ENCODE results near the gene MDM2. TPM values are rescaled to one million over a fixed set of nuclear protein-coding genes. Genes with fewer than 3 reads are reported as not detected.

The MDM2 gene
- total RNA-seq, 1 experiment from 2014 or later, result 86.4 TPM

- H3K27me3 ChIP-seq (ENCODE audit: low read length), result no peaks in the 10 kb centered on the region
- H3K9ac ChIP-seq (ENCODE audit: low read length), result no peak overlapping the region
- ChIA-PET CTCF (no interaction called here), POLR2A (ENCODE audit: unreplicated experiment) (no interaction called here)
- H3F3A ChIP-seq (ENCODE audit: low read length, unreplicated experiment), result no peaks in the 10 kb centered on the region
- no peaks in the 10 kb centered on the region for H3K9me3 ChIP-seq (ENCODE audit: low read length)
- H3K9me2 ChIP-seq (replicated peaks; ENCODE audit: low read length), result no peaks in the 10 kb centered on the region
- H3K4me2 ChIP-seq (ENCODE audit: low read length), result no peak overlapping the region
- no peak overlapping the region for H3K27ac ChIP-seq (ENCODE audit: low read length)
- ATAC-seq, result no peak
- H2AFZ ChIP-seq (ENCODE audit: low read length), result no peak overlapping the region
- H3K4me3 ChIP-seq (ENCODE audit: low read length), result no peak overlapping the region
- intact Hi-C loops (cut with micrococcal nuclease), result no loop called here
- no peaks in the 10 kb centered on the region for H3K36me3 ChIP-seq (ENCODE audit: low read depth, low read length)
- peak; percentile 9 for DNase-seq
- no peaks in the 10 kb centered on the region for H4K20me1 ChIP-seq (ENCODE audit: low read length)
- TF ChIP-seq EZH2phosphoT487 (IDR thresholded peaks at IDR 0.05; ENCODE audit: borderline replicate concordance, low read length), result no peak
- TF ChIP-seq EZH2 (IDR thresholded peaks at IDR 0.05; ENCODE audit: low read length, unreplicated experiment), result no peak
- no peak for TF ChIP-seq CTCF (conservative IDR thresholded peaks at IDR 0.05; ENCODE audit: low read depth, low read length)
- H3K4me1 ChIP-seq (ENCODE audit: insufficient read depth, low read length), result no peaks in the 10 kb centered on the region
- H3K79me2 ChIP-seq (ENCODE audit: low read length), result no peaks in the 10 kb centered on the region
- no TSS peak for BruUV-seq (replicated peaks)
Observed at GRCh38 chr12:68785358-68785757, 22.6 kb upstream of the MDM2 start.

DNA sequence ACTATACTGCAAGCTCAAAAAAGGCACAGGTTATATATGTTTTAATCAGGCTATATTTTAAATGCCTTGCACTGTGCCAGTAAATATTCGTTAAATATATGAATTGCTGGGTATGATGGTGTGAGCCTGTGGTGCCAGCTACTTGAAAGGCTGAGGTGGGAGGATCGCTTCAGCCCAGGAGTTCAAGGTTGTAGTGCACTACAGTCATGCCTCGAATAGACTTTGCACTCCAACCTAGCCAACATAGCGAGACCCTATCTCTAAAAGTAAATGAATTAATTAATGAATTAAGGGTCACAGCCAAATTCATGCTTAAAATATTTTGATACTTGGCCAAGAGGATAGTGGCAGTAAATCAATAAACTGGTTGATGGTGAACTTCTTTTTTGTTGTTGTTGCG is 22.2 kb upstream of the MDM2 start:
- Histone ChIP-seq H3K27me3 (ENCODE audit: low read length) (no peaks in the 10 kb centered on the region), H3K27ac (ENCODE audit: low read length) (no peak overlapping the region), H3K9ac (ENCODE audit: low read length) (no peak overlapping the region), H3K36me3 (ENCODE audit: low read depth, low read length) (no peaks in the 10 kb centered on the region), H4K20me1 (ENCODE audit: low read length) (no peaks in the 10 kb centered on the region), H3K9me3 (ENCODE audit: low read length) (no peaks in the 10 kb centered on the region), H2AFZ (ENCODE audit: low read length) (no peak overlapping the region), H3F3A (ENCODE audit: low read length, unreplicated experiment) (no peaks in the 10 kb centered on the region), H3K4me1 (ENCODE audit: insufficient read depth, low read length) (no peaks in the 10 kb centered on the region), H3K4me2 (ENCODE audit: low read length) (no peak overlapping the region), H3K79me2 (ENCODE audit: low read length) (no peaks in the 10 kb centered on the region), H3K4me3 (ENCODE audit: low read length) (no peak overlapping the region), H3K9me2 (replicated peaks; ENCODE audit: low read length) (no peaks in the 10 kb centered on the region)
- BruUV-seq (replicated peaks), result no TSS peak
- intact Hi-C loops (cut with micrococcal nuclease), result no loop called here
- CTCF ChIA-PET, result no interaction called here
- ATAC-seq (no peak), DNase-seq (no peak)
- POLR2A ChIA-PET (ENCODE audit: unreplicated experiment), result no interaction called here
- TF ChIP-seq CTCF (conservative IDR thresholded peaks at IDR 0.05; ENCODE audit: low read depth, low read length) (no peak), EZH2 (IDR thresholded peaks at IDR 0.05; ENCODE audit: low read length, unreplicated experiment) (no peak), EZH2phosphoT487 (IDR thresholded peaks at IDR 0.05; ENCODE audit: borderline replicate concordance, low read length) (no peak)

GRCh38 chr12:68786929-68787328 is 21.0 kb upstream of the MDM2 start:
- H3K9ac ChIP-seq (ENCODE audit: low read length), result no peak overlapping the region
- H3K79me2 ChIP-seq (ENCODE audit: low read length), result no peaks in the 10 kb centered on the region
- BruUV-seq (replicated peaks), result no TSS peak
- DNase-seq (no peak), ATAC-seq (no peak)
- CTCF ChIA-PET, result no interaction called here
- no peaks in the 10 kb centered on the region for H3K9me3 ChIP-seq (ENCODE audit: low read length)
- no peak overlapping the region for H3K4me2 ChIP-seq (ENCODE audit: low read length)
- no peak overlapping the region for H3K4me3 ChIP-seq (ENCODE audit: low read length)
- H3K9me2 ChIP-seq (replicated peaks; ENCODE audit: low read length), result no peaks in the 10 kb centered on the region
- no peaks in the 10 kb centered on the region for H3F3A ChIP-seq (ENCODE audit: low read length, unreplicated experiment)
- intact Hi-C loops (cut with micrococcal nuclease), result no loop called here
- H2AFZ ChIP-seq (ENCODE audit: low read length), result no peak overlapping the region
- POLR2A ChIA-PET (ENCODE audit: unreplicated experiment), result interaction anchor here (0.7 to 0.9 kb wide), 2 partner anchors 51 to 74 kb away, joined by 8 to 15 read pairs; no protein-coding TSS in a partner anchor
- no peaks in the 10 kb centered on the region for H3K27me3 ChIP-seq (ENCODE audit: low read length)
- H3K36me3 ChIP-seq (ENCODE audit: low read depth, low read length), result no peaks in the 10 kb centered on the region
- no peaks in the 10 kb centered on the region for H3K4me1 ChIP-seq (ENCODE audit: insufficient read depth, low read length)
- no peak overlapping the region for H3K27ac ChIP-seq (ENCODE audit: low read length)
- no peaks in the 10 kb centered on the region for H4K20me1 ChIP-seq (ENCODE audit: low read length)
- TF ChIP-seq EZH2phosphoT487 (IDR thresholded peaks at IDR 0.05; ENCODE audit: borderline replicate concordance, low read length) (no peak), CTCF (conservative IDR thresholded peaks at IDR 0.05; ENCODE audit: low read depth, low read length) (peak; percentile 32; the same call in 1 of the 2 replicates)

Data from PC-3 (cell line).